Measurements from ENCODE around the gene INTS11.
"Not testable (repeated sequence)": the region's sequence is repeated elsewhere in the genome, so short reads cannot be mapped to it uniquely, and the experiment has no call there.

Gene INTS11

DNA sequence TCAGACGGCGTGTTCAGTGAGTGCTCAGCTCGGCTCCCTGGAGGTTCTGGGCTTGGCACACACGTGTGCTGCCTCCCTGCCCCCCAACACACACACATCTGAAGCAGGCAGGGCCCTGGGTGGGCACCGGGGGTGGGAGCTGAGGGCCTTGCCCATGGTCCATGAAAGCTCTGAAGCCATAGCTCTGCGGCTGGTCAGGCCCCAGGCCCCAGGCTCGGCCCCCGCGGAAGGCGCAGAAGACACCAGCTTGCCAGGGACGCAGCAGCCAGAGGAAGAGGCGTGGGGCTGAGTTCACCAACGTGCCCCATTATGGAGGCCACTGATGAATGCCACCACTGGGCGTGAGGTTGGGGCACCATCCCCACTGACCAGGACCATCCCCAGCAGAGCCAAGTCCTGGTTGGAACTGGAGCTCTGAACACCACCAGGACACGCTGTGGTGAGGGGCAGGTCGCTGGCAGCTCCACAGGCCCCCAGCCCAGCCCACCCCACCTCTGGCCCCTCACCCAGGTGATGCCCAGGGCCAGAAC lies 46.4 kb upstream of the INTS11 start:
- no peak for TF ChIP-seq CTCF (IDR thresholded peaks at IDR 0.05; ENCODE audit: low read depth, low read length, missing control alignments)
- no peak for DNase-seq
- Histone ChIP-seq H3K36me3 (replicated peaks) (peaks cover 11% of the 10 kb centered on the region), H3K27me3 (replicated peaks) (no peaks in the 10 kb centered on the region), H3K27ac (no peak overlapping the region), H3K4me3 (ENCODE audit: low read depth, low read length) (no peak overlapping the region)
- in situ Hi-C loops (cut with HindIII; ENCODE audit: low pct_ligation_motif_present, low sequenced_read_pairs): no loop called here

DNA sequence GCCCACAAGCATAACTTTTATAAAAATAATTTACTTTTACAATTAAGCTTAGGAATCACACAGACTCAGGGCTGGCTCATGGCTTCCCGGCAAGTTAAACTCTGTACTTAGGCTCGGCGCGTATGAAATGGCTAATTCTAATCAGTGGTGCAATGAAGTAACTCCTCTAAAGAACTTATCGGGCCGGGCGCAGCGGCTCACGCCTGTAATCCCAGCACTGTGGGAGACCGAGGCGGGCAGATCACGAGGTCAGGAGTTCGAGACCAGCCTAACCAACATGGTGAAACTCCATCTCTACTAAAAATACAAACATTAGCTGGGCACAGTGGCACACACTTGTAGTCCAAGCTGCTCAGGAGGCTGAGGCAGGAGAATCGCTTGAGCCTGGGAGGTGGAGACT lies 45.6 kb upstream of the INTS11 start:
- H3K27ac ChIP-seq; in situ Hi-C loops (cut with HindIII; ENCODE audit: low pct_ligation_motif_present, low sequenced_read_pairs): not testable (repeated sequence)

GRCh38 chr1:1367315-1367714 lies 42.9 kb upstream of the INTS11 start:
- Histone ChIP-seq H3K27me3 (replicated peaks) (no peaks in the 10 kb centered on the region), H3K27ac (no peak overlapping the region), H3K36me3 (replicated peaks) (no peaks in the 10 kb centered on the region), H3K4me3 (ENCODE audit: low read depth, low read length) (no peak overlapping the region)
- TF ChIP-seq CTCF (IDR thresholded peaks at IDR 0.05; ENCODE audit: low read depth, low read length, missing control alignments): no peak
- DNase-seq: no peak
- in situ Hi-C loops (cut with HindIII; ENCODE audit: low pct_ligation_motif_present, low sequenced_read_pairs): no loop called here

More for the DNA sequence above, 45.6 kb upstream of the INTS11 start:
- H3K27me3 ChIP-seq (replicated peaks); DNase-seq; H3K4me3 ChIP-seq (ENCODE audit: low read depth, low read length): not testable (repeated sequence)
- H3K36me3 ChIP-seq (replicated peaks): peaks cover 11% of the 10 kb centered on the region

DNA sequence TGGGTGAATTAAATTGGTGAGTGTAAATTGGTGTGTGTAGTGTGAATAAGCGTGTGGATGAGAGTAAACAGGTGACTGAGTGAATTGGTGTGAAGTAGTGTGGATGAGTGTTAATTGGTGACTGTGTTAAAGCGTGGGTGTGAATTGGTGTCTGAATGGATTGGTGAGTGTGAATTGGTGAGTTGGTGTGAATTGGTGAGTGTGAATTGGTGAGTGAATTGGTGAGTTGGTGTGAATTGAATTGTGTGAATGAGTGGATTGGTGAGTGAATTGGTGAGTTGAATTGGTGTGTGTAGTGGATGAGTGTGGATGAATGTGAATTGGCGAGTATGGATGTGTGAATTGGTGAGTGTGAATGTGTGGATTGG lies 42.2 kb upstream of the INTS11 start:
- TF ChIP-seq CTCF (IDR thresholded peaks at IDR 0.05; ENCODE audit: low read depth, low read length, missing control alignments): no peak
- Histone ChIP-seq H3K27me3 (replicated peaks) (no peaks in the 10 kb centered on the region), H3K4me3 (ENCODE audit: low read depth, low read length) (no peak overlapping the region), H3K27ac (no peak overlapping the region), H3K36me3 (replicated peaks) (no peaks in the 10 kb centered on the region)
- no peak for DNase-seq
- in situ Hi-C loops (cut with HindIII; ENCODE audit: low pct_ligation_motif_present, low sequenced_read_pairs): no loop called here

DNA sequence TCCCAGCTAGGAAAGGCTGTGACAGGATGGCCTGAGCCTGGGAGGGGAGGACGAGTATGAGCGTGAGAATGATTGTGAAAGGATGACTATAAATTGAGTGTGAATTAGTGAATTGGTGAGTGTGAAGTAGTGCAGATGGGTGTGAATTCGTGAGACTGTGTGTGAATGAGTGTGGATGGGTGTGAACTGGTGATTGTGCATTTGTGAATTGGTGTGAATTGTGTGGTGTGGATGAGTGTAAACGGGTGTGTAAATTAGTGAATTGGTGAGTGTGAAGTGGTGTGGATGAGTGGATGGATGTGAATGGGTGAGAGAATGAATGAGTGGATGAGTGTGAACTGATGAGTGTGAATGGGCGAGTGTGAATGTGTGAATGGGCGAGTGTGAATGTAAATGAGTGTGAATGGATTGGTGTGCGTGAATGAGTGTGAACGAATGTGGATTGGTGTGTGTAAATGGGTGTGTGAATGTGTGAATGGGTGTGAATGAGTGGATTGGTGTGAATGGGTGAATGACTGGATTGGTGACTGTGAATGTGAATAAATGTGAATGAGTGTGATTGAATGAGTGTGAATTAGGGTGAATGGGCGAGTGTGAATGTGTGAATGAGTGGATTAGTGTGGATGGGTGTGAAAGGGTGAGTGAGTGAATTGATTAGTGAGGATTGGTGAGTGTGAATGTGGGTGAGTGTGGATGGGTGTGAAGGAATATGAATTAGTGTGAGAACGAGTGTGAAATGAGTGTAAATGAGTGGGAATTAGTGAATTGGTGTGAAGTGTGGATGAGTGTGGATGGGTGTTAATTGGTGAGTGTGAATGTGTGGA lies 41.6 kb upstream of the INTS11 start:
- Histone ChIP-seq H3K27ac (no peak overlapping the region), H3K36me3 (replicated peaks) (no peaks in the 10 kb centered on the region), H3K4me3 (ENCODE audit: low read depth, low read length) (no peak overlapping the region), H3K27me3 (replicated peaks) (no peaks in the 10 kb centered on the region)
- in situ Hi-C loops (cut with HindIII; ENCODE audit: low pct_ligation_motif_present, low sequenced_read_pairs): no loop called here
- no peak for DNase-seq
- no peak for TF ChIP-seq CTCF (IDR thresholded peaks at IDR 0.05; ENCODE audit: low read depth, low read length, missing control alignments)

DNA sequence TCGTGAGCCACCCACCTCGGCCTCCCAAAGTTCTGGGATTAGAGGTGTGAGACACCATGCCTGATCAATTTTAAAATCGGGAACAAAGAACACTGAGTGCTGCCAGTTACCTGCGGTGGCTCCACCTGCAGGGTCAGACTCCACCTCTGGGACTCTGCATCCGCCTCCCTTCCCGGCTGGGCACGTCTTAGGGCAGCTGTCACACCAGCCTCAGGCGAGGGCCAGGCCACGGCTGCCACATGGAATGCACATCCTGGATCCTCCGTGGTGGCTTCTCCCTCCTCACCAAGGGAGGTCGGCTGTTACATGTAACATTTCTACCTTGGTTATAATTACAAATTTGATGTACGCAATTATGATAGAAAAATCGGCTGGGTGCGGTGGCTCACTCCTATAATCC lies 39.8 kb upstream of the INTS11 start:
- no peaks in the 10 kb centered on the region for H3K36me3 ChIP-seq (replicated peaks)
- in situ Hi-C loops (cut with HindIII; ENCODE audit: low pct_ligation_motif_present, low sequenced_read_pairs): no loop called here
- no peak overlapping the region for H3K27ac ChIP-seq
- DNase-seq: no peak
- no peaks in the 10 kb centered on the region for H3K27me3 ChIP-seq (replicated peaks)
- TF ChIP-seq CTCF (IDR thresholded peaks at IDR 0.05; ENCODE audit: low read depth, low read length, missing control alignments): no peak
- no peak overlapping the region for H3K4me3 ChIP-seq (ENCODE audit: low read depth, low read length)
